ENCODE data around the gene LRRC8D. TPM values are rescaled to one million over a fixed set of nuclear protein-coding genes. Genes with fewer than 3 reads are reported as not detected.

The LRRC8D gene
- total and polyA plus RNA-seq, 4 donors: 7.1 to 17.4 (median 14.4) TPM

- 88% methylated on average over 6 of the region's 6 CpGs for WGBS
- H3K9ac ChIP-seq (ENCODE audit: low read depth in 1 of 2, low read length in 2 of 2): no peak overlapping the region
- DNase-seq (ENCODE audit: low spot score): no peak
Measured at GRCh38 chr1:89884718-89885596, 64.1 kb downstream of the LRRC8D start.

More at GRCh38 chr1:89884718-89885596, 64.1 kb downstream of the LRRC8D start:
- no peak overlapping the region for H3K27ac ChIP-seq (ENCODE audit: low read depth in 1 of 2, low read length in 2 of 2)
- H3K4me3 ChIP-seq (ENCODE audit: low read depth in 1 of 3, low read length in 3 of 3): no peak overlapping the region
- H3K36me3 ChIP-seq (ENCODE audit: control insufficient read depth in 4 of 4, insufficient read depth in 3 of 4, low read depth in 1 of 4, low read length in 3 of 4): peaks cover 0 to 1% (median 0%) of the 10 kb centered on the region in 4 donors
- TF ChIP-seq HNF4A (conservative IDR thresholded peaks at IDR 0.05) (no peak), FOXA2 (IDR thresholded peaks at IDR 0.05) (no peak), NR2F2 (IDR thresholded peaks at IDR 0.05) (no peak), EGR1 (IDR thresholded peaks at IDR 0.05; ENCODE audit: low read depth in 2 of 2) (no peak), JUND (IDR thresholded peaks at IDR 0.05) (no peak), RAD21 (IDR thresholded peaks at IDR 0.05) (no peak), GABPA (IDR thresholded peaks at IDR 0.05 in 1 of 2, conservative IDR thresholded peaks at IDR 0.05 in 1 of 2) (no peak), RXRA (IDR thresholded peaks at IDR 0.05) (no peak), YY1 (IDR thresholded peaks at IDR 0.05) (no peak), SP1 (IDR thresholded peaks at IDR 0.05) (no peak), HNF4G (IDR thresholded peaks at IDR 0.05) (no peak), ZBTB33 (IDR thresholded peaks at IDR 0.05) (no peak), REST (IDR thresholded peaks at IDR 0.05) (no peak), ATF3 (IDR thresholded peaks at IDR 0.05) (no peak), CTCF (IDR thresholded peaks at IDR 0.05; ENCODE audit: low read depth, low read length, missing input control) (no peak), FOXA1 (IDR thresholded peaks at IDR 0.05) (no peak), TAF1 (conservative IDR thresholded peaks at IDR 0.05) (no peak), MAX (IDR thresholded peaks at IDR 0.05) (no peak)
- H3K9me3 ChIP-seq (ENCODE audit: control insufficient read depth in 4 of 4, low read length in 3 of 4): no peaks in the 10 kb centered on the region
- no peaks in the 10 kb centered on the region for H3K27me3 ChIP-seq (ENCODE audit: control insufficient read depth in 4 of 4, insufficient read depth in 4 of 4, low read length in 3 of 4)
- peaks cover 0 to 16% (median 7%) of the 10 kb centered on the region in 4 donors for H3K4me1 ChIP-seq (ENCODE audit: control insufficient read depth in 4 of 4, insufficient read depth in 4 of 4, low read length in 3 of 4)

Data from liver (tissue), 9 donors.